PC-9 (cell line): ENCODE results near the gene ZNF513. TPM values are rescaled to one million over a fixed set of nuclear protein-coding genes. Genes with fewer than 3 reads are reported as not detected.
A peak's percentile ranks its signal among the peaks of the same experiment; 100 is the strongest.

Source experiments
- BruUV-seq: library from RNA; stranded (reverse); fragments of 400-500 nt; replicated peaks from 2 replicates; lab custom pipeline; 2021; lab: Mats Ljungman, UMichigan
- CTCF ChIA-PET: fragments of 300-600 bp; sonication (Branson Sonifier 250); formaldehyde crosslinking; loops from one replicate; lab custom pipeline; 2022; ENCODE audit warnings: antibody characterized with exemption; lab: Charles Lee
- POLR2A ChIA-PET: fragments of 300-600 bp; sonication (Branson Sonifier 250); formaldehyde crosslinking; loops from one replicate; lab custom pipeline; 2022; ENCODE audit warnings: antibody characterized with exemption; ENCODE audit not compliant: unreplicated experiment; lab: Charles Lee
- DNase-seq, 2 experiments: peaks; one replicate each; pipeline versions ENCODE4 v3.0.0 to v3.0.0-alpha.2; 2015 to 2022; ENCODE audit warnings: mixed read lengths in 1 of 2
- H2AFZ ChIP-seq: fragments of 200-600 bp; sonication (generic); 2 replicates; pipeline ENCODE4 v1.8.1; 2017; ENCODE audit warnings: antibody characterized with exemption
- H3F3A ChIP-seq: fragments of 200-600 bp; sonication (generic); 2 replicates; pipeline ENCODE4 v1.8.1; 2017; ENCODE audit warnings: antibody characterized with exemption, mild to moderate bottlenecking, low read depth; ENCODE audit not compliant: insufficient read depth
- H3K27ac ChIP-seq: fragments of 200-600 bp; sonication (generic); 2 replicates; pipeline ENCODE4 v1.6.1; 2016; ENCODE audit warnings: mixed run types
- H3K27me3 ChIP-seq: fragments of 200-600 bp; sonication (generic); 2 replicates; pipeline ENCODE4 v1.6.1; 2016; ENCODE audit warnings: low read depth, mixed run types; ENCODE audit not compliant: insufficient read depth
- H3K36me3 ChIP-seq: fragments of 200-600 bp; sonication (generic); 2 replicates; pipeline ENCODE4 v1.6.1; 2016; ENCODE audit warnings: low read depth, mixed run types
- H3K4me1 ChIP-seq: fragments of 200-600 bp; sonication (generic); replicated peaks from 2 replicates; pipeline ENCODE4 v1.6.1; 2016; ENCODE audit warnings: mixed run types; ENCODE audit not compliant: insufficient read depth
- H3K4me2 ChIP-seq: fragments of 200-600 bp; sonication (generic); 2 replicates; pipeline ENCODE4 v1.6.1; 2017; ENCODE audit warnings: mixed run types
- H3K4me3 ChIP-seq: fragments of 200-600 bp; sonication (generic); 2 replicates; pipeline ENCODE4 v1.6.1; 2016; ENCODE audit warnings: mixed run types
- H3K79me2 ChIP-seq: fragments of 200-600 bp; sonication (generic); 2 replicates; pipeline ENCODE4 v1.6.1; 2017; ENCODE audit warnings: low read depth, mixed run types
- H3K9me2 ChIP-seq: fragments of 200-600 bp; sonication (generic); 2 replicates; pipeline ENCODE4 v1.8.1; 2017; ENCODE audit warnings: mild to moderate bottlenecking; ENCODE audit not compliant: insufficient read depth
- H3K9me3 ChIP-seq: fragments of 200-600 bp; sonication (generic); 2 replicates; pipeline ENCODE4 v1.8.1; 2016; ENCODE audit warnings: low read depth; ENCODE audit not compliant: insufficient read depth
- H4K20me1 ChIP-seq: fragments of 200-600 bp; sonication (generic); 2 replicates; pipeline ENCODE4 v1.8.1; 2017; ENCODE audit not compliant: insufficient read depth
- EZH2 ChIP-seq: fragments of 200-600 bp; sonication (generic); IDR thresholded peaks from 2 replicates; pipeline ENCODE4 v1.8.0; 2017; ENCODE audit warnings: antibody characterized with exemption, low read depth
- intact Hi-C: fragments of 100-400 bp; cut with micrococcal nuclease; formaldehyde crosslinking; loops from one replicate; pipeline ENCODE4 v1.10.0; 2022; ENCODE audit not compliant: unreplicated experiment
- total RNA-seq: library from RNA; stranded (reverse); gene quantifications from 2 replicates; pipeline ENCODE4 v1.2.3, GENCODE V29; 2021
- TF ChIP-seq, protein P1 (sequence below): fragments of 200-600 bp; sonication (generic); conservative IDR thresholded peaks from 2 replicates; pipeline ENCODE4 v1.6.1; 2017; ENCODE audit warnings: mixed run types, antibody characterized with exemption, mild to moderate bottlenecking, moderate library complexity

The ZNF513 gene
- total RNA-seq, 1 experiment from 2014 or later: 4.5 TPM

DNA sequence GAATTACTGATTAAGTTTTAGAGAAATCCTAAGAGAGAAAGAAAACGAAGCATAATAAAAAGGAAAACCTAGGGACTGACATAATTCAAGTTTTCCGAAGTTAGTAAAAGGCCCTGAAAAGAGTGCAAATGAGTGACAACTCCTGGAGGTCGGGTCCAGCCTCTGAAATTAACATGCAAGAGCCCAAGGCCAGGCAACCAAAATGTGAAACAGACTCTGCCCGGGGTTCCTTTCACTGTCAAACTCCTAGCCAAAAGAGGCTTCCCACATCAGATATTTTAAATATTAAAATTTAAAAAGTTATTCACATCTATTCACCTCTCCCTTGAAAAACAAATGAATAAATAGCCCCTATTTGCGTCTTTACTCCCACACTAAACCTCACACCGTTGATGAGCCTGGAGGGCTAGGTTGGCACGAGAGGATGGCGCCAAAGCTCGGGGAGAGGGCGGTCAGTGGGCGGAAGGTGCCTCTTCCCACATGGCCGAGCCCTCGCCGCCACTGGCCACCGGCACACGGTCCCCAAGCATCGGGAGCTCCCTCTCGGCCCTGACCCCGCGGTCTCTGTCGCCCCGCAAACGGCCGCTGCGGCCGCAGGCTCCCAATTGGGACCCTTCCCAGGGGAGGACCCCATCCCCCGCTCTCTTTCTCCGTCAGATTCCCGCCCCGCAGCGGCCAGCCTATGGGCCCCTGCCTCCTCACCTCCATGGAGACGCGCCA, 28.2 kb upstream of the ZNF513 start:
- Histone ChIP-seq H3K4me2 (peak overlapping the region; percentile 98), H3K9me3 (no peaks in the 10 kb centered on the region), H3K36me3 (peaks cover 12% of the 10 kb centered on the region; the same call in 1 of the 2 replicates), H4K20me1 (peaks cover 44% of the 10 kb centered on the region), H3F3A (peaks cover 40% of the 10 kb centered on the region), H3K27me3 (no peaks in the 10 kb centered on the region), H2AFZ (peak overlapping the region; percentile 93), H3K79me2 (peaks cover 56% of the 10 kb centered on the region), H3K27ac (peak overlapping the region; percentile 63), H3K4me1 (peaks cover 26% of the 10 kb centered on the region), H3K4me3 (peak overlapping the region; percentile 97), H3K9me2 (no peaks in the 10 kb centered on the region)
- TSS peak; percentile 37 for BruUV-seq
- intact Hi-C loops: loop anchor here (1.0 to 5.0 kb wide), 5 partner anchors 20 to 275 kb away; partner anchors contain the start of genes CCDC121, GPN1, KRTCAP3 and NRBP1
- TF ChIP-seq EZH2: no peak
- TF ChIP-seq, protein P1, sequence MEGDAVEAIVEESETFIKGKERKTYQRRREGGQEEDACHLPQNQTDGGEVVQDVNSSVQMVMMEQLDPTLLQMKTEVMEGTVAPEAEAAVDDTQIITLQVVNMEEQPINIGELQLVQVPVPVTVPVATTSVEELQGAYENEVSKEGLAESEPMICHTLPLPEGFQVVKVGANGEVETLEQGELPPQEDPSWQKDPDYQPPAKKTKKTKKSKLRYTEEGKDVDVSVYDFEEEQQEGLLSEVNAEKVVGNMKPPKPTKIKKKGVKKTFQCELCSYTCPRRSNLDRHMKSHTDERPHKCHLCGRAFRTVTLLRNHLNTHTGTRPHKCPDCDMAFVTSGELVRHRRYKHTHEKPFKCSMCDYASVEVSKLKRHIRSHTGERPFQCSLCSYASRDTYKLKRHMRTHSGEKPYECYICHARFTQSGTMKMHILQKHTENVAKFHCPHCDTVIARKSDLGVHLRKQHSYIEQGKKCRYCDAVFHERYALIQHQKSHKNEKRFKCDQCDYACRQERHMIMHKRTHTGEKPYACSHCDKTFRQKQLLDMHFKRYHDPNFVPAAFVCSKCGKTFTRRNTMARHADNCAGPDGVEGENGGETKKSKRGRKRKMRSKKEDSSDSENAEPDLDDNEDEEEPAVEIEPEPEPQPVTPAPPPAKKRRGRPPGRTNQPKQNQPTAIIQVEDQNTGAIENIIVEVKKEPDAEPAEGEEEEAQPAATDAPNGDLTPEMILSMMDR: no peak
- ChIA-PET POLR2A (interaction anchor here (0.6 to 1.0 kb wide), 4 partner anchors 12 to 988 kb away, joined by 3 to 13 read pairs (median 4); no protein-coding TSS in a partner anchor), CTCF (no interaction called here)
- DNase-seq: peak in 1 of 2 experiments; percentile 20

DNA sequence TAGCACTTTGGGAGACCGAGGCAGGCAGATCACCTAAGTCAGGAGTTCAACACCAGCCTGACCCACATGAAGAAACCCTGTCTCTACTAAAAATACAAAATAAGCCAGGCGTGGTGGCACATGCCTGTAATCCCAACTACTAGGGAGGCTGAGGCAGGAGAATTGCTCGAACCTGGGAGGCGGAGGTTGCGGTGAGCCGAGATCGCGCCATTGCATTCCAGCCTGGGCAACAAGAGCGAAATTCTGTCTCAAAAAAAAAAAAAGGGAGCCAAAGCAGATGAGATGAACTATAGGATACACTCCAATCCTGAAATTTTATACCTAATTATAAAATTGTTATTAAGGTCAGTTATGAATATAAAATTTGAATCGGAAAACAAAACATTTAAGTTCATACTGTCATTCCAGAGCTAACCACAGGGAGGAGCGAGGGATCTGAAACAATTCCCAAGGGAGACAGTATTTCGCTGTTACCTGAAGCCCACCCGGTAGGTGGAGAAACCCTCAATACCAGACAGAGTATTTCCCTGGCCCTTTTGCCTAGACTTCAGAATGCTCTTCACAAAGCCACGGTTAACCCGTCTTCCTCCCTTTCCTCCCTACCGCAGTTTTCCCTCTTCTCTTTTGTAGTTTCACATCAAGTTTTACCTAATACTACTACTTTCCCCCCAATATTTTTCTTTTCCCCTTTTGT, 27.4 kb upstream of the ZNF513 start:
- H3K9me3 ChIP-seq: no peaks in the 10 kb centered on the region
- H3K4me3 ChIP-seq: peak overlapping the region; percentile 97
- H3K27me3 ChIP-seq: no peaks in the 10 kb centered on the region
- peak overlapping the region; percentile 98 for H3K4me2 ChIP-seq
- ChIA-PET POLR2A (interaction anchor here (0.7 kb wide), 1 partner anchor 13 kb away, joined by 13 read pairs; no protein-coding TSS in a partner anchor), CTCF (no interaction called here)
- TF ChIP-seq, protein P1: peak; percentile 86
- no peak for TF ChIP-seq EZH2
- peaks cover 64% of the 10 kb centered on the region for H3K79me2 ChIP-seq
- intact Hi-C loops: loop anchor here (1.0 to 5.0 kb wide), 4 partner anchors 34 to 275 kb away; partner anchors contain the start of genes CCDC121, GPN1, KRTCAP3 and SLC4A1AP
- DNase-seq: peak; percentile 25 to 55
- H4K20me1 ChIP-seq: peaks cover 51% of the 10 kb centered on the region
- H3K9me2 ChIP-seq: no peaks in the 10 kb centered on the region
- no peak overlapping the region for H2AFZ ChIP-seq
- BruUV-seq: no TSS peak
- H3K27ac ChIP-seq: peak overlapping the region; percentile 63; the same call in 1 of the 2 replicates
- peaks cover 12% of the 10 kb centered on the region; the same call in 1 of the 2 replicates for H3K36me3 ChIP-seq
- peaks cover 33% of the 10 kb centered on the region for H3F3A ChIP-seq
- H3K4me1 ChIP-seq: peaks cover 22% of the 10 kb centered on the region

DNA sequence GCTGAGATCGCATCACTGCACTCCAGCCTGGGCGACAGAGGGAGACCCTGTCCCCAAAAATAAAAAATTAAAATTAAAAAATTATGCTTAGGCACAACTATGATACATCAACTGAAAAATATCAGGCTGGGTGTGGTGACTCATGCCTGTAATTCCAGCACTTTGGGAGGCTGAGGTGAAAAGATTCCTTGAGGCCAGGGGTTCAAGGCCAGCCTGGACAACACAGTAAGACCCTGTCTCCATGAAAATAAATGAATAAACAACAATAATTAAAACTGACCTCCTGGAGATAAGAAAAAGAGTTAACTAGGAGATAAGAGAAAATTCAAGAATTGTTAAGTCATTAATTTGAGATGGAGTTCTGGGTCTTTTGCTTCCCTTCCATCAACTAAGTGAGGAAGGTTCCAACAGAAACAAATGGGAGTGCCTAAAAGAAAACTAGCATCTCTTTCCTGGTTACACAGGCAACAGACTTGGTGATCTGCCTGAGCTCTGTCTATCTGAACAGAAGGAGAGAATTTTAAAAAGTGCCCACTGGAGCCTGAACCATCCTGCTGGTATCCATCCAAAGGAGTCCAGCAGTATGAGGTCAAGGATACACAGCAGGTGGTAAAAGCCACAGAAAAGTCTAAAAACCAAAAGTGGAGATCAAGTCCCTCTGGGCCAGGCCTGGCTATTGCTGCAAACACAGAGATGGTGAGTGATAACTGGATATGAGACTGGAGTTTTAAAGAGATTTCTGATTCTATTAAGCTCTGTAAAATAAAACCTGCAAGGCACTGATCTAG, 20.0 kb upstream of the ZNF513 start:
- no peak overlapping the region for H3K4me2 ChIP-seq
- peaks cover 10% of the 10 kb centered on the region; the same call in 1 of the 2 replicates for H3K36me3 ChIP-seq
- no peak overlapping the region for H3K27ac ChIP-seq
- H3K4me3 ChIP-seq: no peak overlapping the region
- no peaks in the 10 kb centered on the region for H3K4me1 ChIP-seq
- CTCF ChIA-PET: no interaction called here
- H2AFZ ChIP-seq: no peak overlapping the region
- intact Hi-C loops: no loop called here
- peaks cover 29% of the 10 kb centered on the region for H3F3A ChIP-seq
- H3K9me2 ChIP-seq: no peaks in the 10 kb centered on the region
- POLR2A ChIA-PET: no interaction called here
- no peaks in the 10 kb centered on the region for H3K27me3 ChIP-seq
- peaks cover 88% of the 10 kb centered on the region for H4K20me1 ChIP-seq
- no TSS peak for BruUV-seq
- no peak for DNase-seq
- H3K9me3 ChIP-seq: no peaks in the 10 kb centered on the region
- H3K79me2 ChIP-seq: peaks cover 99% of the 10 kb centered on the region
- TF ChIP-seq EZH2: no peak
- TF ChIP-seq, protein P1: no peak
